K562 (cell line): Measurements from ENCODE around the gene CHST8.

Experiments used
- CTCF ChIP-seq, 3 experiments: IDR thresholded peaks in 2 of 3; conservative IDR thresholded peaks in 1 of 3; 2 replicates each; pipeline ENCODE4 v1.5.1; 2011 to 2012; ENCODE audit warnings: low read length in 3 of 3, mild to moderate bottlenecking in 3 of 3, control low read depth in 2 of 3, improper control_type of control experiment in 1 of 3, inconsistent platforms in 1 of 3, low read depth in 1 of 3, mixed read lengths in 1 of 3, moderate library complexity in 1 of 3; ENCODE audit not compliant: insufficient read depth in 2 of 3
- POLR2A ChIP-seq: fragments of 450-650 bp; conservative IDR thresholded peaks from 2 replicates; pipeline ENCODE4 v1.6.1; 2016
- POLR2AphosphoS5 ChIP-seq: IDR thresholded peaks from 2 replicates; pipeline ENCODE4 v1.6.1; 2011; ENCODE audit warnings: mild to moderate bottlenecking, low read depth, low read length, moderate library complexity; ENCODE audit not compliant: control insufficient read depth, insufficient read depth
- RBBP5 ChIP-seq: fragments of 200-600 bp; sonication (generic); IDR thresholded peaks from 2 replicates; pipeline ENCODE4 v1.6.1; 2012; ENCODE audit warnings: borderline replicate concordance, mild to moderate bottlenecking, low read length, control low read depth, inconsistent platforms; ENCODE audit not compliant: insufficient read depth, poor library complexity, severe bottlenecking

GRCh38 chr19:33734913-33735312, 113.2 kb downstream of the CHST8 start:
- TF ChIP-seq POLR2A (no peak), RBBP5 (no peak), CTCF (IDR thresholded peaks at IDR 0.05 in 2 of 3, conservative IDR thresholded peaks at IDR 0.05 in 1 of 3; ENCODE audit: insufficient read depth in 2 of 3, low read depth in 1 of 3, low read length in 3 of 3) (no peak), POLR2AphosphoS5 (no peak)
